HepG2 (cell line): ENCODE results near the gene ABCB6. TPM values are rescaled to one million over a fixed set of nuclear protein-coding genes. Genes with fewer than 3 reads are reported as not detected.
A peak's percentile ranks its signal among the peaks of the same experiment; 100 is the strongest.

Experiments
- AGO2 ChIP-seq: fragments of 200-400 bp; formaldehyde crosslinking; optimal IDR thresholded peaks from 2 replicates; pipeline ENCODE3; 2017; ENCODE audit warnings: mild to moderate bottlenecking, low read depth, low read length, moderate library complexity
- CHCHD3 ChIP-seq: sonication (generic); formaldehyde crosslinking; IDR thresholded peaks from 2 replicates; pipeline ENCODE4 v1.8.0; 2022; ENCODE audit warnings: mild to moderate bottlenecking, missing genetic modification reagents, moderate library complexity
- HOXD1 ChIP-seq: sonication (generic); formaldehyde crosslinking; IDR thresholded peaks from 2 replicates; pipeline ENCODE4 v1.5.0; 2020; ENCODE audit warnings: missing genetic modification reagents
- ISX ChIP-seq: sonication (generic); formaldehyde crosslinking; conservative IDR thresholded peaks from 2 replicates; pipeline ENCODE4 v1.5.0; 2020; ENCODE audit warnings: missing genetic modification reagents
- KDM4B ChIP-seq: sonication (generic); formaldehyde crosslinking; IDR thresholded peaks from 2 replicates; pipeline ENCODE4 v1.4.0; 2020; ENCODE audit warnings: missing genetic modification reagents
- MBD4 ChIP-seq: IDR thresholded peaks from 2 replicates; pipeline ENCODE4 v1.6.1; 2012; ENCODE audit warnings: low read length, inconsistent platforms, borderline replicate concordance
- NBN ChIP-seq: fragments of 450-650 bp; conservative IDR thresholded peaks from 2 replicates; pipeline ENCODE4 v1.6.1; 2017
- PHF5A ChIP-seq: IDR thresholded peaks from one replicate; pipeline ENCODE4 v1.6.1; 2018; ENCODE audit warnings: low read depth, missing genetic modification reagents; ENCODE audit not compliant: unreplicated experiment
- REPIN1 ChIP-seq: sonication (generic); formaldehyde crosslinking; IDR thresholded peaks from 2 replicates; pipeline ENCODE4 v1.8.0; 2022; ENCODE audit warnings: missing genetic modification reagents, low read depth, mild to moderate bottlenecking, borderline replicate concordance
- SP5 ChIP-seq: IDR thresholded peaks from 2 replicates; pipeline ENCODE4 v1.6.1; 2016; ENCODE audit warnings: low read depth, borderline replicate concordance
- YY1 ChIP-seq: IDR thresholded peaks from 2 replicates; pipeline ENCODE4 v1.6.1; 2011; ENCODE audit warnings: low read length, low read depth, moderate library complexity, mild to moderate bottlenecking; ENCODE audit not compliant: insufficient read depth, insufficient replicate concordance
- ZBTB3 ChIP-seq: sonication (generic); formaldehyde crosslinking; IDR thresholded peaks from 2 replicates; pipeline ENCODE4 v1.4.0; 2020; ENCODE audit warnings: low read depth, mild to moderate bottlenecking, moderate library complexity, missing genetic modification reagents, borderline replicate concordance
- ZFAT ChIP-seq: sonication (generic); formaldehyde crosslinking; conservative IDR thresholded peaks from 2 replicates; pipeline ENCODE4 v1.8.1; 2023; ENCODE audit warnings: missing genetic modification reagents, inconsistent platforms
- ZFP90 ChIP-seq: sonication (generic); formaldehyde crosslinking; IDR thresholded peaks from 2 replicates; pipeline ENCODE4 v1.8.0; 2022; ENCODE audit warnings: missing genetic modification reagents, mild to moderate bottlenecking, inconsistent platforms, borderline replicate concordance
- ZNF441 ChIP-seq: sonication (generic); formaldehyde crosslinking; IDR thresholded peaks from 2 replicates; pipeline ENCODE4 v1.7.0; 2021; ENCODE audit warnings: missing genetic modification reagents, borderline replicate concordance
- ZNF562 ChIP-seq: sonication (generic); formaldehyde crosslinking; IDR thresholded peaks from 2 replicates; pipeline ENCODE4 v1.8.0; 2022; ENCODE audit warnings: missing genetic modification reagents, borderline replicate concordance
- ZSCAN22 ChIP-seq: sonication (generic); formaldehyde crosslinking; IDR thresholded peaks from 2 replicates; pipeline ENCODE4 v1.4.0; 2020; ENCODE audit warnings: mild to moderate bottlenecking, missing genetic modification reagents
- polyA plus RNA-seq, 8 experiments: library from polyadenylated mRNA; depleted of rRNA in 3 of 8; stranded (reverse) in 7 of 8; unstranded in 1 of 8; fragments of >200 nt; fragmentation: Illumina TruSeq in 4 of 8; extraction: Trizol in 4 of 8; gene quantifications; 2 replicates each; pipeline versions ENCODE4 v1.2.1 to v1.2.3, GENCODE V29; 2011 to 2016; ENCODE audit warnings: low read depth in 4 of 8, missing spikeins in 1 of 8, mixed read lengths in 1 of 8; ENCODE audit not compliant: insufficient read depth in 1 of 8
- total RNA-seq, 5 experiments: library from RNA; depleted of rRNA; stranded (reverse); fragments of >200 nt; fragmentation: Illumina TruSeq; extraction: Trizol; gene quantifications; 2 replicates each; pipeline ENCODE4 v1.2.3, GENCODE V29; 2016; ENCODE audit warnings: low read depth in 1 of 5
- TF ChIP-seq, protein P1 (sequence below): sonication (generic); formaldehyde crosslinking; IDR thresholded peaks from 2 replicates; pipeline ENCODE4 v1.4.0; 2020; ENCODE audit warnings: missing genetic modification reagents
- TF ChIP-seq, protein P2 (sequence below): sonication (generic); formaldehyde crosslinking; IDR thresholded peaks from 2 replicates; pipeline ENCODE4 v1.5.0; 2020; ENCODE audit warnings: missing genetic modification reagents, mild to moderate bottlenecking, borderline replicate concordance
- TF ChIP-seq, protein P3 (sequence below): sonication (generic); formaldehyde crosslinking; IDR thresholded peaks from 2 replicates; pipeline ENCODE4 v1.8.0; 2022; ENCODE audit warnings: missing genetic modification reagents, mild to moderate bottlenecking, moderate library complexity, borderline replicate concordance
- TF ChIP-seq, protein P4 (sequence below): sonication (generic); formaldehyde crosslinking; conservative IDR thresholded peaks from 2 replicates; pipeline ENCODE4 v1.4.0; 2020; ENCODE audit warnings: mild to moderate bottlenecking, missing genetic modification reagents, moderate library complexity
- TF ChIP-seq, protein P5 (sequence below): sonication (generic); formaldehyde crosslinking; IDR thresholded peaks from 2 replicates; pipeline ENCODE4 v1.5.0; 2020; ENCODE audit warnings: missing genetic modification reagents

ABCB6 gene
- total and polyA plus RNA-seq, 2 of the 13 experiments (the other 11 are each of a cell fraction or from before 2014, with no cell fraction given), result 91.1 to 137 TPM

DNA sequence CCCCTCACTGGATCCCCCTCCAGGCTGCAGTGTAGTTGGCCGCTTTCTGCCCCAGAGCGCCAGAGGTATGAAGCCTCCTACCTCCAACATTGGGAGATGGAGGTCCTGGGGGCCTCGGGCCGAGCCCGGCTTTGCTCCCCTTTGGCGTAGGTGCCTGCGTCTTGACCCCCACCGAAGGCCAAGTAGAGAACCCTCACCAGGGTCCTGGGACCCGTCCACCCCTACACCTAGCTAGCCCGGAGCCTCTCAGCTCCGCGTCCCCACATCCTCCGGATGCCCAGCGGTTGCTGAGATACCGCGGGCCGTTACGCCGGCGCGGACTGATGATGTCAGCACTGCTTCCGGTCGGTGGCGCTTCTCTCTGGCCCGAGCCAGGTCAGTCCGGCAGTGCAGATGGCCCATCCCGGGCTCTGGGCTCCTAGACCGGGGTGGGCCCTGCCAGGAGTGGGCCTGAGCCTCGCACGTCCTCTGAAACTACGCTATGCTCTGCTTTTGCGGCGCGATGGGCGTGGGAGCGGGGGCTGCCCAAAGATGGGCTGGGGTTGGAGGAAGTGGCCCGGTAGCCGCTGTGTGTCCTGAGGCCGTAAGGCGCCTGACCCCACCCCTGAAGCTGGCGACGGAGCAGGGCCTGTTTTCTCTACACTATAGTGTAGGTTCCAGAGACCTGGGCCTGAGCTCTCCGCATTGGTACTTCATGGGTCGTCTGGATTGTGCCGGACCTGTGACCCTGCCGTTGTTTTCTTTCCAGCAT is 26.6 kb upstream of the ABCB6 start, which contains the start of the genes GLB1L and STK16 (continued):
- TF ChIP-seq PHF5A (CRISPR knock-in tag) (peak; percentile 86), HOXD1 (CRISPR knock-in tag) (peak; percentile 92), ZFAT (CRISPR knock-in tag) (no peak), MBD4 (no peak), SP5 (CRISPR knock-in tag) (0 out of 2 replicates have a peak, but pooled peaks have one; percentile 60), ISX (CRISPR knock-in tag) (no peak; the same call in 1 of the 2 replicates), REPIN1 (CRISPR knock-in tag) (peak; percentile 33; the same call in 1 of the 2 replicates), NBN (no peak), AGO2 (peak; percentile 86), CHCHD3 (CRISPR knock-in tag) (peak; percentile 93; the same call in 1 of the 2 replicates), ZNF562 (CRISPR knock-in tag) (no peak), ZFP90 (CRISPR knock-in tag) (peak; percentile 92), KDM4B (CRISPR knock-in tag) (no peak; the same call in 1 of the 2 replicates), YY1 (peak; percentile 63), ZNF441 (no peak), ZBTB3 (CRISPR knock-in tag) (peak; percentile 100), ZSCAN22 (CRISPR knock-in tag) (no peak)
- TF ChIP-seq, protein P1, sequence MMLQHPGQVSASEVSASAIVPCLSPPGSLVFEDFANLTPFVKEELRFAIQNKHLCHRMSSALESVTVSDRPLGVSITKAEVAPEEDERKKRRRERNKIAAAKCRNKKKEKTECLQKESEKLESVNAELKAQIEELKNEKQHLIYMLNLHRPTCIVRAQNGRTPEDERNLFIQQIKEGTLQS (CRISPR knock-in tag), result peak; percentile 69
- TF ChIP-seq, protein P2, sequence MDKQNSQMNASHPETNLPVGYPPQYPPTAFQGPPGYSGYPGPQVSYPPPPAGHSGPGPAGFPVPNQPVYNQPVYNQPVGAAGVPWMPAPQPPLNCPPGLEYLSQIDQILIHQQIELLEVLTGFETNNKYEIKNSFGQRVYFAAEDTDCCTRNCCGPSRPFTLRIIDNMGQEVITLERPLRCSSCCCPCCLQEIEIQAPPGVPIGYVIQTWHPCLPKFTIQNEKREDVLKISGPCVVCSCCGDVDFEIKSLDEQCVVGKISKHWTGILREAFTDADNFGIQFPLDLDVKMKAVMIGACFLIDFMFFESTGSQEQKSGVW, result no peak
- TF ChIP-seq, protein P3, sequence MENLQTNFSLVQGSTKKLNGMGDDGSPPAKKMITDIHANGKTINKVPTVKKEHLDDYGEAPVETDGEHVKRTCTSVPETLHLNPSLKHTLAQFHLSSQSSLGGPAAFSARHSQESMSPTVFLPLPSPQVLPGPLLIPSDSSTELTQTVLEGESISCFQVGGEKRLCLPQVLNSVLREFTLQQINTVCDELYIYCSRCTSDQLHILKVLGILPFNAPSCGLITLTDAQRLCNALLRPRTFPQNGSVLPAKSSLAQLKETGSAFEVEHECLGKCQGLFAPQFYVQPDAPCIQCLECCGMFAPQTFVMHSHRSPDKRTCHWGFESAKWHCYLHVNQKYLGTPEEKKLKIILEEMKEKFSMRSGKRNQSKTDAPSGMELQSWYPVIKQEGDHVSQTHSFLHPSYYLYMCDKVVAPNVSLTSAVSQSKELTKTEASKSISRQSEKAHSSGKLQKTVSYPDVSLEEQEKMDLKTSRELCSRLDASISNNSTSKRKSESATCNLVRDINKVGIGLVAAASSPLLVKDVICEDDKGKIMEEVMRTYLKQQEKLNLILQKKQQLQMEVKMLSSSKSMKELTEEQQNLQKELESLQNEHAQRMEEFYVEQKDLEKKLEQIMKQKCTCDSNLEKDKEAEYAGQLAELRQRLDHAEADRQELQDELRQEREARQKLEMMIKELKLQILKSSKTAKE, result no peak
- TF ChIP-seq, protein P4, sequence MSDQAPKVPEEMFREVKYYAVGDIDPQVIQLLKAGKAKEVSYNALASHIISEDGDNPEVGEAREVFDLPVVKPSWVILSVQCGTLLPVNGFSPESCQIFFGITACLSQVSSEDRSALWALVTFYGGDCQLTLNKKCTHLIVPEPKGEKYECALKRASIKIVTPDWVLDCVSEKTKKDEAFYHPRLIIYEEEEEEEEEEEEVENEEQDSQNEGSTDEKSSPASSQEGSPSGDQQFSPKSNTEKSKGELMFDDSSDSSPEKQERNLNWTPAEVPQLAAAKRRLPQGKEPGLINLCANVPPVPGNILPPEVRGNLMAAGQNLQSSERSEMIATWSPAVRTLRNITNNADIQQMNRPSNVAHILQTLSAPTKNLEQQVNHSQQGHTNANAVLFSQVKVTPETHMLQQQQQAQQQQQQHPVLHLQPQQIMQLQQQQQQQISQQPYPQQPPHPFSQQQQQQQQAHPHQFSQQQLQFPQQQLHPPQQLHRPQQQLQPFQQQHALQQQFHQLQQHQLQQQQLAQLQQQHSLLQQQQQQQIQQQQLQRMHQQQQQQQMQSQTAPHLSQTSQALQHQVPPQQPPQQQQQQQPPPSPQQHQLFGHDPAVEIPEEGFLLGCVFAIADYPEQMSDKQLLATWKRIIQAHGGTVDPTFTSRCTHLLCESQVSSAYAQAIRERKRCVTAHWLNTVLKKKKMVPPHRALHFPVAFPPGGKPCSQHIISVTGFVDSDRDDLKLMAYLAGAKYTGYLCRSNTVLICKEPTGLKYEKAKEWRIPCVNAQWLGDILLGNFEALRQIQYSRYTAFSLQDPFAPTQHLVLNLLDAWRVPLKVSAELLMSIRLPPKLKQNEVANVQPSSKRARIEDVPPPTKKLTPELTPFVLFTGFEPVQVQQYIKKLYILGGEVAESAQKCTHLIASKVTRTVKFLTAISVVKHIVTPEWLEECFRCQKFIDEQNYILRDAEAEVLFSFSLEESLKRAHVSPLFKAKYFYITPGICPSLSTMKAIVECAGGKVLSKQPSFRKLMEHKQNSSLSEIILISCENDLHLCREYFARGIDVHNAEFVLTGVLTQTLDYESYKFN, result peak; percentile 75
- TF ChIP-seq, protein P5, sequence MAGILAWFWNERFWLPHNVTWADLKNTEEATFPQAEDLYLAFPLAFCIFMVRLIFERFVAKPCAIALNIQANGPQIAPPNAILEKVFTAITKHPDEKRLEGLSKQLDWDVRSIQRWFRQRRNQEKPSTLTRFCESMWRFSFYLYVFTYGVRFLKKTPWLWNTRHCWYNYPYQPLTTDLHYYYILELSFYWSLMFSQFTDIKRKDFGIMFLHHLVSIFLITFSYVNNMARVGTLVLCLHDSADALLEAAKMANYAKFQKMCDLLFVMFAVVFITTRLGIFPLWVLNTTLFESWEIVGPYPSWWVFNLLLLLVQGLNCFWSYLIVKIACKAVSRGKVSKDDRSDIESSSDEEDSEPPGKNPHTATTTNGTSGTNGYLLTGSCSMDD (CRISPR knock-in tag), result 0 out of 2 replicates have a peak, but pooled peaks have one; percentile 61
